H9 (cell line): ENCODE results near the gene CTNNA3. TPM values are rescaled to one million over a fixed set of nuclear protein-coding genes. Genes with fewer than 3 reads are reported as not detected.

Source experiments
- DNase-seq: peaks from one replicate; pipeline ENCODE4 v3.0.0-alpha.2; 2017
- H2AFZ ChIP-seq: one replicate; pipeline ENCODE4 v1.6.1; 2013; ENCODE audit warnings: mild to moderate bottlenecking, low read length, control low read depth, moderate library complexity
- H2AK5ac ChIP-seq: 2 replicates; pipeline ENCODE4 v1.6.1; 2013; ENCODE audit warnings: low read length, control low read depth, mixed read lengths; ENCODE audit not compliant: insufficient read length
- H2BK120ac ChIP-seq: one replicate; pipeline ENCODE4 v1.6.1; 2013; ENCODE audit warnings: low read depth, mild to moderate bottlenecking, low read length, control low read depth, inconsistent platforms; ENCODE audit not compliant: poor library complexity, severe bottlenecking
- H2BK12ac ChIP-seq: 2 replicates; pipeline ENCODE4 v1.6.1; 2013; ENCODE audit warnings: low read length, control low read depth, mixed read lengths, low read depth; ENCODE audit not compliant: insufficient read length
- H2BK15ac ChIP-seq: 2 replicates; pipeline ENCODE4 v1.6.1; 2013; ENCODE audit warnings: low read depth, low read length, control low read depth
- H2BK20ac ChIP-seq: one replicate; pipeline ENCODE4 v1.6.1; 2013; ENCODE audit warnings: low read depth, mild to moderate bottlenecking, low read length, control low read depth, inconsistent platforms; ENCODE audit not compliant: poor library complexity, severe bottlenecking
- H2BK5ac ChIP-seq: 2 replicates; pipeline ENCODE4 v1.6.1; 2013; ENCODE audit warnings: low read length, control low read depth, mixed read lengths; ENCODE audit not compliant: insufficient read length
- H3K14ac ChIP-seq: 2 replicates; pipeline ENCODE4 v1.6.1; 2013; ENCODE audit warnings: low read length, control low read depth; ENCODE audit not compliant: insufficient read depth
- H3K18ac ChIP-seq: 2 replicates; pipeline ENCODE4 v1.6.1; 2013; ENCODE audit warnings: low read depth, mild to moderate bottlenecking, mixed read lengths, low read length, control low read depth; ENCODE audit not compliant: insufficient read length
- H3K23ac ChIP-seq: 2 replicates; pipeline ENCODE4 v1.6.1; 2013; ENCODE audit warnings: low read length, control low read depth, mixed read lengths, low read depth; ENCODE audit not compliant: insufficient read length
- H3K23me2 ChIP-seq: 2 replicates; pipeline ENCODE4 v1.6.1; 2013; ENCODE audit warnings: low read depth, mild to moderate bottlenecking, mixed read lengths, low read length, control low read depth; ENCODE audit not compliant: insufficient read length, poor library complexity, severe bottlenecking
- H3K27ac ChIP-seq: 2 replicates; pipeline ENCODE4 v1.5.1; 2013; ENCODE audit warnings: low read length, control low read depth, mixed read lengths, low read depth; ENCODE audit not compliant: insufficient read length
- H3K27me3 ChIP-seq: 2 replicates; pipeline ENCODE4 v1.6.1; 2013; ENCODE audit warnings: low read length, control low read depth, inconsistent platforms; ENCODE audit not compliant: insufficient read depth
- H3K4ac ChIP-seq: 2 replicates; pipeline ENCODE4 v1.6.1; 2013; ENCODE audit warnings: low read depth, mild to moderate bottlenecking, control low read depth, inconsistent platforms, low read length, moderate library complexity
- H3K4me1 ChIP-seq: 2 replicates; pipeline ENCODE4 v1.6.1; 2013; ENCODE audit warnings: low read length, control low read depth, inconsistent platforms; ENCODE audit not compliant: insufficient read depth
- H3K4me2 ChIP-seq: 2 replicates; pipeline ENCODE4 v1.6.1; 2013; ENCODE audit warnings: low read length, control low read depth, mixed read lengths; ENCODE audit not compliant: insufficient read length, insufficient read depth
- H3K56ac ChIP-seq: 2 replicates; pipeline ENCODE4 v1.6.1; 2013; ENCODE audit warnings: low read depth, mild to moderate bottlenecking, mixed read lengths, low read length, control low read depth; ENCODE audit not compliant: insufficient read length
- H3K79me1 ChIP-seq: 2 replicates; pipeline ENCODE4 v1.6.1; 2013; ENCODE audit warnings: low read depth, mild to moderate bottlenecking, moderate library complexity, low read length, control low read depth, inconsistent platforms; ENCODE audit not compliant: insufficient read depth, poor library complexity, severe bottlenecking
- H3K79me2 ChIP-seq: 2 replicates; pipeline ENCODE4 v1.6.1; 2013; ENCODE audit warnings: low read length, control low read depth, inconsistent platforms; ENCODE audit not compliant: insufficient read depth
- H3K9ac ChIP-seq: 2 replicates; pipeline ENCODE4 v1.6.1; 2013; ENCODE audit warnings: low read length, control low read depth, mixed read lengths; ENCODE audit not compliant: insufficient read length; ENCODE audit errors: extremely low read depth
- H3K9me3 ChIP-seq: one replicate; pipeline ENCODE4 v1.6.1; 2013; ENCODE audit warnings: low read depth, low read length, inconsistent platforms; ENCODE audit not compliant: control insufficient read depth
- H3T11ph ChIP-seq: one replicate; pipeline ENCODE4 v1.6.1; 2013; ENCODE audit warnings: mild to moderate bottlenecking, low read length, control low read depth, inconsistent platforms
- H4K20me1 ChIP-seq: one replicate; pipeline ENCODE4 v1.6.1; 2013; ENCODE audit not compliant: control insufficient read depth, insufficient read length, insufficient read depth
- H4K5ac ChIP-seq: 2 replicates; pipeline ENCODE4 v1.6.1; 2013; ENCODE audit warnings: low read depth, mild to moderate bottlenecking, mixed read lengths, low read length, control low read depth; ENCODE audit not compliant: insufficient read length
- H4K8ac ChIP-seq: replicated peaks from 2 replicates; pipeline ENCODE4 v1.6.1; 2013; ENCODE audit warnings: low read length, control low read depth, mixed read lengths, low read depth; ENCODE audit not compliant: insufficient read length
- H4K91ac ChIP-seq: 2 replicates; pipeline ENCODE4 v1.6.1; 2013; ENCODE audit warnings: low read depth, mild to moderate bottlenecking, moderate library complexity, mixed read lengths, low read length, control low read depth; ENCODE audit not compliant: insufficient read length
- H3K27ac Mint-ChIP-seq, 3 experiments: 2 replicates in 2 of 3; 3 replicates in 1 of 3; pipeline ENCODE4 v1.8.0; 2020 to 2021; ENCODE audit warnings: mixed read lengths in 3 of 3, mild to moderate bottlenecking in 1 of 3, moderate library complexity in 1 of 3
- H3K27me3 Mint-ChIP-seq: 2 replicates; pipeline ENCODE4 v1.8.0; 2021; ENCODE audit warnings: low read depth, mild to moderate bottlenecking, moderate library complexity, mixed read lengths
- H3K36me3 Mint-ChIP-seq, 3 experiments: 2 replicates in 2 of 3; 3 replicates in 1 of 3; pipeline ENCODE4 v1.8.0; 2020 to 2021; ENCODE audit warnings: low read depth in 3 of 3, mixed read lengths in 3 of 3; ENCODE audit not compliant: insufficient read depth in 1 of 3
- H3K4me1 Mint-ChIP-seq, 2 experiments: 2 replicates each; pipeline ENCODE4 v1.8.0; 2020; ENCODE audit warnings: mixed read lengths in 2 of 2
- H3K4me3 Mint-ChIP-seq, 2 experiments: 2 replicates in 1 of 2; 3 replicates in 1 of 2; pipeline ENCODE4 v1.8.0; 2020 to 2021; ENCODE audit warnings: mild to moderate bottlenecking in 2 of 2, mixed read lengths in 2 of 2, moderate library complexity in 1 of 2
- H3K9me3 Mint-ChIP-seq, 2 experiments: 2 replicates in 1 of 2; 3 replicates in 1 of 2; pipeline ENCODE4 v1.8.0; 2020; ENCODE audit warnings: mild to moderate bottlenecking in 2 of 2, mixed read lengths in 2 of 2, moderate library complexity in 1 of 2
- WGBS: extraction: QIAGEN DNeasy Blood & Tissue Kit; methylation state at CpG from one replicate; pipeline ENCODE4 v1.1.7; 2013; ENCODE audit warnings: missing lambda C conversion rate, low lambda C conversion rate, mixed read lengths; ENCODE audit not compliant: insufficient read length; ENCODE audit errors: extremely low coverage; 5-methylcytosine and 5-hydroxymethylcytosine counted together
- total RNA-seq: library from RNA; stranded (reverse); gene quantifications from 2 replicates; pipeline ENCODE4 v1.2.1, GENCODE V29; 2021
- TF ChIP-seq, protein P1 (sequence below): fragments of 200-600 bp; sonication (generic); conservative IDR thresholded peaks from 3 replicates; pipeline ENCODE4 v1.8.0; 2021; ENCODE audit warnings: antibody characterized with exemption, mild to moderate bottlenecking

CTNNA3 gene
- total RNA-seq, 1 experiment from 2014 or later, result 3.3 TPM

DNA sequence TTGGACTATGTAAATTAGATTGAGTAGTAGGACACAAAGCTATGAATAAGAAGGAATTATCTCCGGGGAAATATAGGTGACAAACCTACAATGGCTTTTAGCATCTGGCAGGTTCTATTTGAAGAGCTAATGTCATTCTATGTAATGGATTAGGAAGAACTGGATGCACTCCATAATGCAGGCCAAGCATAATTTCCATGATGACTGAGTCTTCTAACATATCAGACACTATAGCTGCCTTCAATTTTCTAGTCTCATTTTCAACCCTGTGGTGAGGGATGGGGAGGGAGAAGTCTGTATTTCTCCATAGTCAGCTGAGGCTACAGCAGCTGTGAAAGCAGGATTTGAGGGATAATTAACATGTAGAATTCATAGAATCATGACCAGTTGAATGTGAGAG, 1160.6 kb downstream of the CTNNA3 start:
- Histone ChIP-seq H2BK20ac (no peak overlapping the region), H3K4me2 (no peak overlapping the region), H3K23me2 (no peaks in the 10 kb centered on the region), H4K5ac (no peak overlapping the region), H2AFZ (no peak overlapping the region), H2BK5ac (no peak overlapping the region), H2BK120ac (no peak overlapping the region), H3K9ac (no peak overlapping the region), H3K23ac (no peak overlapping the region), H3K18ac (no peak overlapping the region), H3K79me2 (no peaks in the 10 kb centered on the region), H3K14ac (no peak overlapping the region), H3K27me3 (no peaks in the 10 kb centered on the region), H3K9me3 (no peaks in the 10 kb centered on the region), H2BK15ac (no peak overlapping the region), H3K4ac (no peak overlapping the region), H2AK5ac (no peak overlapping the region), H3K79me1 (no peaks in the 10 kb centered on the region), H4K20me1 (no peaks in the 10 kb centered on the region), H4K91ac (no peak overlapping the region), H3K27ac (no peak overlapping the region), H3K4me1 (no peaks in the 10 kb centered on the region), H3K56ac (no peak overlapping the region), H2BK12ac (no peak overlapping the region), H4K8ac (no peak overlapping the region), H3T11ph (no peak overlapping the region)
- no peak overlapping the region for H3K27ac Mint-ChIP-seq
- H3K36me3 Mint-ChIP-seq, result no peaks in the 10 kb centered on the region
- H3K4me1 Mint-ChIP-seq, result peaks cover 0 to 4% of the 10 kb centered on the region in 2 experiments; a peak in 1 of 4 replicates
- H3K9me3 Mint-ChIP-seq, result no peaks in the 10 kb centered on the region
- no peaks in the 10 kb centered on the region for H3K27me3 Mint-ChIP-seq
- DNase-seq, result no peak
- WGBS, result no CpG with 5 or more reads among the region's 1 CpG
- TF ChIP-seq, protein P1, sequence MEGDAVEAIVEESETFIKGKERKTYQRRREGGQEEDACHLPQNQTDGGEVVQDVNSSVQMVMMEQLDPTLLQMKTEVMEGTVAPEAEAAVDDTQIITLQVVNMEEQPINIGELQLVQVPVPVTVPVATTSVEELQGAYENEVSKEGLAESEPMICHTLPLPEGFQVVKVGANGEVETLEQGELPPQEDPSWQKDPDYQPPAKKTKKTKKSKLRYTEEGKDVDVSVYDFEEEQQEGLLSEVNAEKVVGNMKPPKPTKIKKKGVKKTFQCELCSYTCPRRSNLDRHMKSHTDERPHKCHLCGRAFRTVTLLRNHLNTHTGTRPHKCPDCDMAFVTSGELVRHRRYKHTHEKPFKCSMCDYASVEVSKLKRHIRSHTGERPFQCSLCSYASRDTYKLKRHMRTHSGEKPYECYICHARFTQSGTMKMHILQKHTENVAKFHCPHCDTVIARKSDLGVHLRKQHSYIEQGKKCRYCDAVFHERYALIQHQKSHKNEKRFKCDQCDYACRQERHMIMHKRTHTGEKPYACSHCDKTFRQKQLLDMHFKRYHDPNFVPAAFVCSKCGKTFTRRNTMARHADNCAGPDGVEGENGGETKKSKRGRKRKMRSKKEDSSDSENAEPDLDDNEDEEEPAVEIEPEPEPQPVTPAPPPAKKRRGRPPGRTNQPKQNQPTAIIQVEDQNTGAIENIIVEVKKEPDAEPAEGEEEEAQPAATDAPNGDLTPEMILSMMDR, result no peak
- H3K4me3 Mint-ChIP-seq, result no peak overlapping the region
